ENCODE measurements around the gene SLC7A4. TPM values are rescaled to one million over a fixed set of nuclear protein-coding genes. Genes with fewer than 3 reads are reported as not detected.
"Not testable (repeated sequence)": the region's sequence is repeated elsewhere in the genome, so short reads cannot be mapped to it uniquely, and the experiment has no call there.

Gene SLC7A4
- total RNA-seq, 1 donor, result 0.36 TPM

GRCh38 chr22:21067901-21068680 lies 35.7 kb upstream of the SLC7A4 start:
- TF ChIP-seq CTCF (IDR thresholded peaks at IDR 0.05; ENCODE audit: extremely low read depth, low read depth, low read length), result no peak
- no peaks in the 10 kb centered on the region for H3K36me3 ChIP-seq (ENCODE audit: insufficient read depth, low read length)
- H3K27me3 ChIP-seq (ENCODE audit: insufficient read depth, low read length), result peaks cover 5% of the 10 kb centered on the region
- no peaks in the 10 kb centered on the region for H4K20me1 ChIP-seq (ENCODE audit: insufficient read depth, low read length)
- H3K79me2 ChIP-seq (ENCODE audit: insufficient read depth, low read length), result no peaks in the 10 kb centered on the region
- no peak overlapping the region for H3K27ac ChIP-seq (ENCODE audit: low read depth, low read length)
- no peak overlapping the region for H3K4me2 ChIP-seq (ENCODE audit: insufficient read depth, low read length)
- no peaks in the 10 kb centered on the region for H3K4me1 ChIP-seq (ENCODE audit: insufficient read depth, low read length)
- H3K4me3 ChIP-seq (ENCODE audit: insufficient read depth, low read length), result no peak overlapping the region
- H3K9me3 ChIP-seq (ENCODE audit: low read depth, low read length), result no peaks in the 10 kb centered on the region
- DNase-seq (ENCODE audit: insufficient read length, low spot score, missing footprints), result peak; percentile 61
- no peak overlapping the region for H2AFZ ChIP-seq (ENCODE audit: low read length)

- Histone ChIP-seq H2AFZ (ENCODE audit: low read length) (no peak overlapping the region), H3K27ac (ENCODE audit: low read depth, low read length) (no peak overlapping the region), H3K27me3 (ENCODE audit: insufficient read depth, low read length) (peaks cover 5% of the 10 kb centered on the region), H3K4me3 (ENCODE audit: insufficient read depth, low read length) (no peak overlapping the region), H3K4me2 (ENCODE audit: insufficient read depth, low read length) (no peak overlapping the region), H3K36me3 (ENCODE audit: insufficient read depth, low read length) (no peaks in the 10 kb centered on the region), H4K20me1 (ENCODE audit: insufficient read depth, low read length) (no peaks in the 10 kb centered on the region), H3K9me3 (ENCODE audit: low read depth, low read length) (no peaks in the 10 kb centered on the region), H3K4me1 (ENCODE audit: insufficient read depth, low read length) (no peaks in the 10 kb centered on the region), H3K79me2 (ENCODE audit: insufficient read depth, low read length) (no peaks in the 10 kb centered on the region)
- DNase-seq (ENCODE audit: insufficient read length, low spot score, missing footprints), result no peak
- no peak for TF ChIP-seq CTCF (IDR thresholded peaks at IDR 0.05; ENCODE audit: extremely low read depth, low read depth, low read length)
Observed at GRCh38 chr22:21067075-21067900, 34.9 kb upstream of the SLC7A4 start.

- Histone ChIP-seq H3K36me3 (ENCODE audit: insufficient read depth, low read length) (no peaks in the 10 kb centered on the region), H4K20me1 (ENCODE audit: insufficient read depth, low read length) (no peaks in the 10 kb centered on the region), H3K27ac (ENCODE audit: low read depth, low read length) (no peak overlapping the region), H3K4me1 (ENCODE audit: insufficient read depth, low read length) (no peaks in the 10 kb centered on the region), H3K9me3 (ENCODE audit: low read depth, low read length) (no peaks in the 10 kb centered on the region), H3K4me2 (ENCODE audit: insufficient read depth, low read length) (no peak overlapping the region), H3K79me2 (ENCODE audit: insufficient read depth, low read length) (no peaks in the 10 kb centered on the region), H3K4me3 (ENCODE audit: insufficient read depth, low read length) (no peak overlapping the region), H2AFZ (ENCODE audit: low read length) (no peak overlapping the region), H3K27me3 (ENCODE audit: insufficient read depth, low read length) (peaks cover 5% of the 10 kb centered on the region)
- TF ChIP-seq CTCF (IDR thresholded peaks at IDR 0.05; ENCODE audit: extremely low read depth, low read depth, low read length), result no peak
- DNase-seq (ENCODE audit: insufficient read length, low spot score, missing footprints), result peak; percentile 47
Observed at GRCh38 chr22:21064917-21065864, 32.8 kb upstream of the SLC7A4 start.

GRCh38 chr22:21064425-21064824 lies 32.1 kb upstream of the SLC7A4 start:
- not testable (repeated sequence) for H3K27ac ChIP-seq (ENCODE audit: low read depth, low read length); H3K79me2 ChIP-seq (ENCODE audit: insufficient read depth, low read length); H4K20me1 ChIP-seq (ENCODE audit: insufficient read depth, low read length); H3K4me1 ChIP-seq (ENCODE audit: insufficient read depth, low read length); DNase-seq (ENCODE audit: insufficient read length, low spot score, missing footprints); H3K36me3 ChIP-seq (ENCODE audit: insufficient read depth, low read length); H3K9me3 ChIP-seq (ENCODE audit: low read depth, low read length); H3K27me3 ChIP-seq (ENCODE audit: insufficient read depth, low read length); H3K4me3 ChIP-seq (ENCODE audit: insufficient read depth, low read length); H2AFZ ChIP-seq (ENCODE audit: low read length); H3K4me2 ChIP-seq (ENCODE audit: insufficient read depth, low read length)

- H3K27ac ChIP-seq (ENCODE audit: low read depth, low read length); H2AFZ ChIP-seq (ENCODE audit: low read length); H3K4me3 ChIP-seq (ENCODE audit: insufficient read depth, low read length); H4K20me1 ChIP-seq (ENCODE audit: insufficient read depth, low read length); H3K4me2 ChIP-seq (ENCODE audit: insufficient read depth, low read length); H3K9me3 ChIP-seq (ENCODE audit: low read depth, low read length); H3K79me2 ChIP-seq (ENCODE audit: insufficient read depth, low read length); H3K4me1 ChIP-seq (ENCODE audit: insufficient read depth, low read length); H3K36me3 ChIP-seq (ENCODE audit: insufficient read depth, low read length); H3K27me3 ChIP-seq (ENCODE audit: insufficient read depth, low read length); DNase-seq (ENCODE audit: insufficient read length, low spot score, missing footprints): not testable (repeated sequence)
Observed at GRCh38 chr22:21061660-21062321, 29.4 kb upstream of the SLC7A4 start.
